ENCODE measurements around the gene STAT3.

DNA sequence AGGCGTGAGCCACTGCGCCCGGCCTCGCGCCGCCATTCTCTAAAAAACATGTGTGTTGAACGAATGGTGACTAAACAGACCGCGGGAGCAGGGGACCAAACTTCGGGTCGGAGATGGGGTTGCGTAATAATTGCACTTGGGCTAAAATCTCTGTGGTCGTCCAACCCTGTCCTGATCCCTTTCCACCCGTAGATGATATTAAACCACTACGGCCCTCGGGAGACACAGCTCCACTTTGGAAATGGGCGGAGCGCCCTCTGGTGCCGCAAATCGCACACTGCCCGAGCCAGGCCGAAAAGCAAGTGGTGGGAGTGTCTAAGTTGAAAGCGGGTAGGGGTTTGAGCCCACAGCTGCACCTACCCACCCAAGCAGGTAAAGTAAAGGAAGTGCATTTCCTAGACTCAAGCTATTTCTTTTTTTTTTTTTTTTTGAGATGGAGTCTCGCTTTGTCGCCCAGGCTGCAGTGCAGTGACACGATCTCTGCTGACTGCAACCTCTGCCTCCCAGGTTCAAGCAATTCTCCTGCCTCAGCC, 17.8 kb upstream of the STAT3 start:
- TF ChIP-seq, protein P1, sequence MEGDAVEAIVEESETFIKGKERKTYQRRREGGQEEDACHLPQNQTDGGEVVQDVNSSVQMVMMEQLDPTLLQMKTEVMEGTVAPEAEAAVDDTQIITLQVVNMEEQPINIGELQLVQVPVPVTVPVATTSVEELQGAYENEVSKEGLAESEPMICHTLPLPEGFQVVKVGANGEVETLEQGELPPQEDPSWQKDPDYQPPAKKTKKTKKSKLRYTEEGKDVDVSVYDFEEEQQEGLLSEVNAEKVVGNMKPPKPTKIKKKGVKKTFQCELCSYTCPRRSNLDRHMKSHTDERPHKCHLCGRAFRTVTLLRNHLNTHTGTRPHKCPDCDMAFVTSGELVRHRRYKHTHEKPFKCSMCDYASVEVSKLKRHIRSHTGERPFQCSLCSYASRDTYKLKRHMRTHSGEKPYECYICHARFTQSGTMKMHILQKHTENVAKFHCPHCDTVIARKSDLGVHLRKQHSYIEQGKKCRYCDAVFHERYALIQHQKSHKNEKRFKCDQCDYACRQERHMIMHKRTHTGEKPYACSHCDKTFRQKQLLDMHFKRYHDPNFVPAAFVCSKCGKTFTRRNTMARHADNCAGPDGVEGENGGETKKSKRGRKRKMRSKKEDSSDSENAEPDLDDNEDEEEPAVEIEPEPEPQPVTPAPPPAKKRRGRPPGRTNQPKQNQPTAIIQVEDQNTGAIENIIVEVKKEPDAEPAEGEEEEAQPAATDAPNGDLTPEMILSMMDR (IDR thresholded peaks at IDR 0.05; ENCODE audit: insufficient read depth, low read length, poor library complexity, severe bottlenecking): peak; percentile 92
- TF ChIP-seq EZH2phosphoT487 (conservative IDR thresholded peaks at IDR 0.05; ENCODE audit: low read length): no peak

Data from SU-DHL-6 (cell line).